Natural killer cell treated with Interleukin-12 subunit alpha and Interleukin-12 subunit beta and Interleukin-15 and Interleukin-18, amount 100 ng/mL, for 72 hours (primary cell): ENCODE results near the gene MAGEL2. TPM values are rescaled to one million over a fixed set of nuclear protein-coding genes. Genes with fewer than 3 reads are reported as not detected.

Source experiments
- total RNA-seq, 2 donors: library from RNA; stranded (reverse); gene quantifications; one replicate each; pipeline ENCODE4 v1.2.3, GENCODE V29; 2022

Gene MAGEL2
- total RNA-seq, 2 donors from 2014 or later: not detected

Other genes with a start within 250 kb of the MAGEL2 start
- gene GOLGA6L2, start 200.6 kb downstream of the MAGEL2 start, total RNA-seq: not detected
- gene MKRN3, start 82.2 kb downstream of the MAGEL2 start, total RNA-seq: 1 to 10 TPM in 1 of 2 donors, under 1 TPM in 1; 0.93 to 1.3 TPM
- 1 to 10 TPM in 1 of 2 donors, under 1 TPM in 1; 0.98 to 3.0 TPM for gene NDN, start 39.4 kb upstream of the MAGEL2 start, total RNA-seq